Cardiac muscle cell (in vitro differentiated cells and primary cell): Measurements from ENCODE around the gene FOXD4. TPM values are rescaled to one million over a fixed set of nuclear protein-coding genes. Genes with fewer than 3 reads are reported as not detected.
"Not testable (repeated sequence)": the region's sequence is repeated elsewhere in the genome, so short reads cannot be mapped to it uniquely, and the experiment has no call there.

Experiments
- DNase-seq, 2 donors: peaks; one replicate each; pipeline versions ENCODE4 v3.0.0 to v3.0.0-alpha.2; 2010 to 2017; ENCODE audit warnings: low read depth in 1 of 2, low spot score in 1 of 2
- H3K27ac ChIP-seq: fragments of 200-600 bp; sonication (generic); 2 replicates; pipeline ENCODE4 v1.5.1; 2016
- H3K27me3 ChIP-seq: fragments of 200-600 bp; sonication (generic); 2 replicates; pipeline ENCODE4 v1.6.0; 2016; ENCODE audit warnings: control low read depth
- H3K36me3 ChIP-seq: fragments of 200-600 bp; sonication (generic); 2 replicates; pipeline ENCODE4 v1.5.1; 2016; ENCODE audit warnings: control low read depth
- H3K4me1 ChIP-seq: fragments of 200-600 bp; sonication (generic); 2 replicates; pipeline ENCODE4 v1.8.1; 2017; ENCODE audit warnings: low read depth, mild to moderate bottlenecking, mixed run types
- H3K4me3 ChIP-seq: fragments of 200-600 bp; sonication (generic); 2 replicates; pipeline ENCODE4 v1.5.1; 2016; ENCODE audit warnings: mild to moderate bottlenecking
- H3K9me3 ChIP-seq: fragments of 200-600 bp; sonication (generic); 2 replicates; pipeline ENCODE4 v1.5.1; 2017; ENCODE audit warnings: low read depth, mild to moderate bottlenecking, control low read depth
- polyA plus RNA-seq: library from polyadenylated mRNA; unstranded; fragments of >200 nt; fragmentation: Nextera tagmentation; extraction: Ambion mirVana; gene quantifications from 2 replicates; pipeline ENCODE4 v1.2.1, GENCODE V29; 2016
- total RNA-seq: library from RNA; depleted of rRNA; stranded (reverse); fragments of >200 nt; gene quantifications from 2 replicates; pipeline ENCODE4 v1.2.3, GENCODE V29; 2016

The FOXD4 gene
- total and polyA plus RNA-seq, 2 experiments from 2014 or later: 1.5 TPM; not detected in 1

DNA sequence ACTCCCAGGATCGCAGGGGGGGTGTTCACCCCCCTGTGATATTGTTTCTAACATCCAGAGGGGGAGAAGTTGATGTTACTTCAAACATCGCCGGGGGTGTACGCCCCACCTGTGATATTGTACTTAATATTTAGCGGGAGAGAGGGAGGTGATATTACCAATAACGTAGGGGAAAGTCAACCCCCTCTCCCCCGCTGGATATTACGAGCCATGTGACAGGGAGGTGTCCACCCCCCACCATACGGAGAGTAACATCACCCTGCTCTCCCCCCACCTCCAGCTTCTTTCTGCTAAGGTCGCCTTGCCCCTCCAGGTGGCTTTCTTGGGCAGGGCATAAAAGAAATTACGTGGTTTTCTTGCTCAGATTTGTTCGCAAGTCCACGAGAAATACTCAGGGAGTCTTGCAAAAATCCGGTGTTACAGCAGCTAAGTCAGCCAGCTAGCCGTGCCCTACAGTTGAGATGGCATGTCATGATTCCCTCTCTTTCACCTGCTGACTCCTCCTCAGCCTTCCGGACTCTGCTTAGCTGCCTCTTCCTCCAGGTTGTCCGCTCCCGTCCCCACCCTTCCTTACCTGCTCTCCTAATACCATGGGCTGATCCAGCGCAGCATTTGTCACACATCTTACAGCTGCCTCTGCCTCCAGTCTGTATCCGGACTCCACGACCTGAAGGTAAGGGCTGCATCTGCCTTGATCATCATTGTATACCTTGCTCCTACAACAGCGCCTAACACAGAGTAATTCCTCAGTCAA is 9.3 kb downstream of the FOXD4 start:
- H3K4me1 ChIP-seq, H3K27ac ChIP-seq, DNase-seq, H3K36me3 ChIP-seq, H3K9me3 ChIP-seq, H3K4me3 ChIP-seq: not testable (repeated sequence)
- peaks cover 93% of the 10 kb centered on the region for H3K27me3 ChIP-seq

GRCh38 chr9:105991-106390 is 12.2 kb downstream of the FOXD4 start:
- H3K4me1 ChIP-seq, H3K9me3 ChIP-seq, H3K36me3 ChIP-seq, H3K27ac ChIP-seq, DNase-seq, H3K4me3 ChIP-seq: not testable (repeated sequence)
- peaks cover 76% of the 10 kb centered on the region for H3K27me3 ChIP-seq

- peaks cover 24% of the 10 kb centered on the region for H3K27me3 ChIP-seq
- not testable (repeated sequence) for H3K9me3 ChIP-seq, H3K4me3 ChIP-seq, DNase-seq, H3K36me3 ChIP-seq, H3K4me1 ChIP-seq, H3K27ac ChIP-seq
Measured at GRCh38 chr9:100430-100829, 17.8 kb downstream of the FOXD4 start.

GRCh38 chr9:99867-100266 is 18.4 kb downstream of the FOXD4 start:
- not testable (repeated sequence) for H3K4me1 ChIP-seq, H3K27ac ChIP-seq, DNase-seq, H3K4me3 ChIP-seq, H3K36me3 ChIP-seq, H3K9me3 ChIP-seq
- H3K27me3 ChIP-seq: peaks cover 20% of the 10 kb centered on the region

- not testable (repeated sequence) for DNase-seq, H3K27me3 ChIP-seq, H3K36me3 ChIP-seq, H3K9me3 ChIP-seq, H3K27ac ChIP-seq, H3K4me3 ChIP-seq, H3K4me1 ChIP-seq
Measured at GRCh38 chr9:98775-99174, 19.4 kb downstream of the FOXD4 start.

- not testable (repeated sequence) for H3K27ac ChIP-seq, H3K9me3 ChIP-seq, H3K36me3 ChIP-seq, H3K4me3 ChIP-seq, H3K4me1 ChIP-seq, H3K27me3 ChIP-seq, DNase-seq
Measured at GRCh38 chr9:94992-95391, 23.2 kb downstream of the FOXD4 start.

- not testable (repeated sequence) for H3K27me3 ChIP-seq, H3K27ac ChIP-seq, DNase-seq, H3K4me3 ChIP-seq, H3K36me3 ChIP-seq, H3K9me3 ChIP-seq, H3K4me1 ChIP-seq
Measured at GRCh38 chr9:94323-94722, 23.9 kb downstream of the FOXD4 start.

GRCh38 chr9:93909-94308 is 24.3 kb downstream of the FOXD4 start:
- not testable (repeated sequence) for DNase-seq, H3K4me1 ChIP-seq, H3K27me3 ChIP-seq, H3K36me3 ChIP-seq, H3K9me3 ChIP-seq, H3K4me3 ChIP-seq, H3K27ac ChIP-seq

DNA sequence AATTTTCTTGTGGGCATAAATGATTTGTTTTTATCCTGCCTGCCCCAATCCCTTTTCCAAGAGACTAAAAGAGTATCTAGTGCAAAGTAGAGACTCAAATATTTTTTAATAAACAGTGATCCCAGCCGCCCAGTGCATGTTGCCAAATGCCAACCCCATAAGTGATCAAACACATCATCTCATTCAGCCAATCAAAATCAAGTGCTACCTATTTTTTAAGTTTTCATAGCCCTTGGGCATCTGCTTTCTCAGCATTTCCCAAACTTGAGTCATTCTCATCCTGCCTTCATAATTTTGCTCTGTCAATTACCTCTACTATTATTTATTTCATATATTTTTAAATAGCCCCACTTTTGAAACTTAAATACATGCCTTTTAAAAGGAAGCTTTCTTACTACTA is 27.4 kb downstream of the FOXD4 start:
- H3K4me1 ChIP-seq, H3K27me3 ChIP-seq, H3K4me3 ChIP-seq, H3K9me3 ChIP-seq, H3K27ac ChIP-seq, DNase-seq, H3K36me3 ChIP-seq: not testable (repeated sequence)

DNA sequence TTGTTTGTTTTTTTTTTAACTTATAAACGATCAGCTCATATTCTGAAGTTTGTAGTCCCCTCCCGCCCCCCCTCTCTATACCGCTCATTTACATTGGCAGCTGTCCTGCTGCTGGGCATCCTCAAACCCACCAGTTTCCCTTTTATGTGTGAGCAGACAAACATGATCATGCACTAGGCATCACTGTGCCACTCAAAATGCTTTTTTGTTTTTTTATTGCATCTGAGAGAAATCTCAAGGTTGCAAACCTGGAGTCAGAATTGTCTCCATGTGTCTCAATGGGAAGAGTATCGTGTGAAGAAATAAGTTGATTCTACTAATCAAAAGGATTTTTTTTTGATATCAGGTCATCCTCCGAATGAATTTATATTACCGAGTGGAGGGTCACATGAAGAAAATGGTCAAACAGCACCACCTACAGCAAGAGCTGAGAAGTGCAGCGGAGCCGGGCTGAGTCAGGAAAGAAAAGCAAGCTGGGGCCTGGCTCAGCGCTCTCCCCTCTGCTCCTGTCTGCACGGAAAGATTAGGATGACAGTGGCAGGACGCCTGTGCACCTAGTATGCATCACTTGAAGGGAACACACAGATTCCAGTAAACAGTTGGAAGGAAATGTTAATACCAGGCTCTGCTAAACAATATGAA is 29.7 kb downstream of the FOXD4 start:
- DNase-seq, H3K4me3 ChIP-seq, H3K9me3 ChIP-seq, H3K4me1 ChIP-seq, H3K36me3 ChIP-seq, H3K27ac ChIP-seq: not testable (repeated sequence)
- H3K27me3 ChIP-seq: peaks cover 10% of the 10 kb centered on the region

DNA sequence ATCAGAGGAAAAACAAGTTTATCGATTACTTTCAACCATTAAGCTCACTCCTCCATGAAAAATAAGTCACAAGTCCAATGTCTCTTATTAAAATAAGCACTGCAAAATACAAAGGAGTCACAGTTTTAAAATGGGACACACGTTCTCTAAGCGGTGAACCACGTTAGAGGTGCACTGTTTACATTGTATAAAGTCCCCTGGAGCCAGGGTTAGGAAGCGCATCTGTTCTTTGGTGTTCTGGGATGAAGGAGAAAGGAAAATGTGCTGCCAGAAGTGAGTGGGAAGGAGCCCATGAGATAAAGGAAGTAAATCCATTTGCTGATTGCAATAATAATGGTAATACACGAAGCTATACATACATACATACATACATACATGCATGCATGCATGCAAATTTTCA is 30.4 kb downstream of the FOXD4 start:
- H3K27me3 ChIP-seq: peaks cover 10% of the 10 kb centered on the region
- not testable (repeated sequence) for H3K9me3 ChIP-seq, H3K27ac ChIP-seq, H3K36me3 ChIP-seq, H3K4me3 ChIP-seq, H3K4me1 ChIP-seq, DNase-seq

DNA sequence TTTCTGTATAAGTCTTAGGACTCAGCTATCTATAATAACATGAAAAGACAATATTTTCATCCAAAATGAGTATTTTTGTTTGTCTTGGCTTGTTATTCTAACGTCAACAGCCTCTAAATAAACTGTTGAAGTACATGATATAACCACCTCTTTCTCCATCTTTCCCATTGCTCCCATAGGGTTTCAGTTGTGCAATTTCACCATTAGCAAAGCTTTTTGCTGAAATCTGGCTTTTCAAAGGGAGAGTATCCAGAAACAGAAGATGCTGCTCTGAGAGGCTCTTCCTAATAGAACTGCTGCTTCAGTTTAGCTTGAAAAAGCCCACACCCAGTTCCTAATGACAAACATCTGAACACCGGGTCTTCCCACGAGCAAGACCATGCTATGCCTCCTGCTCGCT is 31.1 kb downstream of the FOXD4 start:
- not testable (repeated sequence) for H3K9me3 ChIP-seq, H3K27ac ChIP-seq

DNA sequence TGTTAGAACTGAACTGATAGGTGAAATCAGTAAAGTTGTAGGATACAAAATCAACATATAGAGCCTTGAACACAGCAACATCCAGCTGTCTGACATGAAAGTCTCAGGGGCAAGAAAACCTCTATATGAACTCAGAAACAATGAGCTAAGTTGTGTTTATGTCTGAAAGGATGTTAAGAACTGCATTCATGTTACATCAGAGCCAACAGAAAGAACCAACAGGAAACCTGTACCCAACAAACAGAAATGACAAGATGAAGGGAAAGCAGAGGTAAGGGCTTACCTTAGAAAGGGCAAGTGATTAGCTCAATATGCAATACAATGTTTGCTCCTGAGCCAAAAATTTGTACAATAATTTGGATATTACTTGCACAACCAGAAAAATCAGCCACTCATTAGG is 31.5 kb downstream of the FOXD4 start:
- H3K4me1 ChIP-seq, H3K4me3 ChIP-seq, H3K27ac ChIP-seq, H3K9me3 ChIP-seq, DNase-seq, H3K36me3 ChIP-seq: not testable (repeated sequence)
- H3K27me3 ChIP-seq: peaks cover 12% of the 10 kb centered on the region

More for the DNA sequence above, 31.1 kb downstream of the FOXD4 start:
- not testable (repeated sequence) for H3K36me3 ChIP-seq, H3K4me1 ChIP-seq, DNase-seq, H3K4me3 ChIP-seq
- H3K27me3 ChIP-seq: peaks cover 10% of the 10 kb centered on the region

DNA sequence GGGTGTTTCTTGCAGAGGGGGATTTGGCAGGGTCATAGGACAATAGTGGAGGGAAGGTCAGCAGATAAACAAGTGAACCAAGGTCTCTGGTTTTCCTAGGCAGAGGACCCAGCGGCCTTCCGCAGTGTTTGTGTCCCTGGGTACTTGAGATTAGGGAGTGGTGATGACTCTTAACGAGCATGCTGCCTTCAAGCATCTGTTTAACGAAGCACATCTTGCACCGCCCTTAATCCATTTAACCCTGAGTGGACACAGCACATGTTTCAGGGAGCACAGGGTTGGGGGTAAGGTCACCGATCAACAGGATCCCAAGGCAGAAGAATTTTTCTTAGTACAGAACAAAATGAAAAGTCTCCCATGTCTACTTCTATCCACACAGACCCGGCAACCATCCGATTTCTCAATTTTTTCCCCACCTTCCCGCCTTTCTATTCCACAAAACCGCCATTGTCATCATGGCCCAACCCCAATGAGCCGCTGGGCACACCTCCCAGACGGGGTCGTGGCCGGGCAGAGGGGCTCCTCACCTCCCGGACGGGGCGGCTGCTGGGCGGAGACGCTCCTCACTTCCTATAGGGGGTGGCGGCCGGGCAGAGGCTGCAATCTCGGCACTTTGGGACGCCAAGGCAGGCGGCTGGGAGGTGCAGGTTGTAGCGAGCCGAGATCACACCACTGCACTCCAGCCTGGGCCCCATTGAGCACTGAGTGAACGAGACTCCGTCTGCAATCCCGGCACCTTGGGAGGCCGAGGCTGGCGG is 35.1 kb downstream of the FOXD4 start:
- peaks cover 26% of the 10 kb centered on the region for H3K27me3 ChIP-seq
- not testable (repeated sequence) for DNase-seq, H3K27ac ChIP-seq, H3K4me3 ChIP-seq, H3K36me3 ChIP-seq, H3K9me3 ChIP-seq, H3K4me1 ChIP-seq
